Smooth muscle cell (in vitro differentiated cells): Measurements from ENCODE around the gene UTP14A. TPM values are rescaled to one million over a fixed set of nuclear protein-coding genes. Genes with fewer than 3 reads are reported as not detected.

Experiments
- DNase-seq: peaks from one replicate; lab custom pipeline; 2025; ENCODE audit not compliant: unreplicated experiment; lab: John Stamatoyannopoulos, UW
- H2AFZ ChIP-seq: fragments of 200-600 bp; sonication (generic); 2 replicates; pipeline ENCODE4 v1.6.0; 2016; ENCODE audit warnings: antibody characterized with exemption, low read depth, mild to moderate bottlenecking
- H3F3A ChIP-seq: fragments of 200-600 bp; sonication (generic); 2 replicates; pipeline ENCODE4 v1.6.0; 2017; ENCODE audit warnings: antibody characterized with exemption, low read depth
- H3K27ac ChIP-seq: fragments of 200-600 bp; sonication (generic); 2 replicates; pipeline ENCODE4 v1.5.1; 2016; ENCODE audit warnings: low read depth, mild to moderate bottlenecking
- H3K27me3 ChIP-seq: fragments of 200-600 bp; sonication (generic); 2 replicates; pipeline ENCODE4 v1.6.1; 2016; ENCODE audit warnings: low read depth, mild to moderate bottlenecking
- H3K36me3 ChIP-seq: fragments of 200-600 bp; sonication (generic); 2 replicates; pipeline ENCODE4 v1.5.1; 2016; ENCODE audit warnings: low read depth
- H3K4me1 ChIP-seq: fragments of 200-600 bp; sonication (generic); 2 replicates; pipeline ENCODE4 v1.5.1; 2016; ENCODE audit warnings: low read depth
- H3K4me2 ChIP-seq: fragments of 200-600 bp; sonication (generic); 2 replicates; pipeline ENCODE4 v1.6.0; 2016; ENCODE audit warnings: mild to moderate bottlenecking
- H3K4me3 ChIP-seq: fragments of 200-600 bp; sonication (generic); 2 replicates; pipeline ENCODE4 v1.5.1; 2016; ENCODE audit warnings: mild to moderate bottlenecking
- H3K79me2 ChIP-seq: fragments of 200-600 bp; sonication (generic); 2 replicates; pipeline ENCODE4 v1.6.0; 2016; ENCODE audit warnings: low read depth, mild to moderate bottlenecking
- H3K9ac ChIP-seq: fragments of 200-600 bp; sonication (generic); 2 replicates; pipeline ENCODE4 v1.6.0; 2016; ENCODE audit warnings: low read depth
- H3K9me3 ChIP-seq: fragments of 200-600 bp; sonication (generic); replicated peaks from 2 replicates; pipeline ENCODE4 v1.5.1; 2016; ENCODE audit warnings: low read depth
- H4K20me1 ChIP-seq: fragments of 200-600 bp; sonication (generic); 2 replicates; pipeline ENCODE4 v1.6.0; 2016; ENCODE audit warnings: low read depth
- CTCF ChIP-seq: fragments of 200-600 bp; sonication (generic); IDR thresholded peaks from 2 replicates; pipeline ENCODE4 v1.5.1; 2017; ENCODE audit warnings: borderline replicate concordance, mild to moderate bottlenecking, antibody characterized with exemption; ENCODE audit not compliant: insufficient read depth, poor library complexity, severe bottlenecking
- WGBS: methylation state at CpG from one replicate; pipeline ENCODE4 v1.1.7; 2016; ENCODE audit warnings: low lambda C conversion rate; 5-methylcytosine and 5-hydroxymethylcytosine counted together
- polyA plus RNA-seq: library from polyadenylated mRNA; unstranded; fragments of >200 nt; fragmentation: Nextera tagmentation; extraction: Ambion mirVana; gene quantifications from 2 replicates; pipeline ENCODE4 v1.2.1, GENCODE V29; 2016
- total RNA-seq: library from RNA; depleted of rRNA; stranded (reverse); fragments of >200 nt; gene quantifications from 2 replicates; pipeline ENCODE4 v1.2.3, GENCODE V29; 2014

UTP14A gene
- total and polyA plus RNA-seq, 2 experiments from 2014 or later = 5.1 to 12.9 TPM

- Histone ChIP-seq H3K4me3 (no peak overlapping the region), H3K27me3 (no peaks in the 10 kb centered on the region), H3K4me2 (peak overlapping the region; percentile 61), H3K79me2 (no peaks in the 10 kb centered on the region), H3F3A (no peaks in the 10 kb centered on the region), H3K4me1 (peaks cover 6% of the 10 kb centered on the region), H3K9ac (no peak overlapping the region), H4K20me1 (no peaks in the 10 kb centered on the region), H3K9me3 (no peaks in the 10 kb centered on the region), H3K36me3 (no peaks in the 10 kb centered on the region), H3K27ac (no peak overlapping the region), H2AFZ (no peak overlapping the region)
- 48% methylated on average over 18 of the region's 19 CpGs for WGBS
- no peak for TF ChIP-seq CTCF
- DNase-seq = no peak
Observed at GRCh38 chrX:129959493-129959832, 53.5 kb downstream of the UTP14A start.

GRCh38 chrX:129961180-129962083, 55.5 kb downstream of the UTP14A start:
- peak overlapping the region; percentile 30 for H3K4me3 ChIP-seq
- no peaks in the 10 kb centered on the region for H4K20me1 ChIP-seq
- DNase-seq = no peak
- no peak overlapping the region for H3K9ac ChIP-seq
- no peaks in the 10 kb centered on the region for H3K79me2 ChIP-seq
- peak overlapping the region; percentile 49 for H2AFZ ChIP-seq
- no peaks in the 10 kb centered on the region for H3K27me3 ChIP-seq
- H3K4me1 ChIP-seq = peaks cover 6% of the 10 kb centered on the region
- no peaks in the 10 kb centered on the region for H3F3A ChIP-seq
- H3K4me2 ChIP-seq = peak overlapping the region; percentile 78
- TF ChIP-seq CTCF = no peak
- 40% methylated on average over 25 of the region's 26 CpGs for WGBS
- no peaks in the 10 kb centered on the region for H3K36me3 ChIP-seq
- H3K27ac ChIP-seq = no peak overlapping the region
- no peaks in the 10 kb centered on the region for H3K9me3 ChIP-seq

- no peaks in the 10 kb centered on the region for H4K20me1 ChIP-seq
- WGBS = 66% methylated on average over 6 of the region's 8 CpGs
- no peak overlapping the region for H3K4me3 ChIP-seq
Observed at GRCh38 chrX:129963729-129964128, 57.8 kb downstream of the UTP14A start.

More at GRCh38 chrX:129963729-129964128, 57.8 kb downstream of the UTP14A start:
- H2AFZ ChIP-seq = no peak overlapping the region
- no peaks in the 10 kb centered on the region for H3K79me2 ChIP-seq
- peaks cover 6% of the 10 kb centered on the region for H3K4me1 ChIP-seq
- DNase-seq = no peak
- no peaks in the 10 kb centered on the region for H3F3A ChIP-seq
- no peaks in the 10 kb centered on the region for H3K27me3 ChIP-seq
- TF ChIP-seq CTCF = no peak
- H3K9ac ChIP-seq = no peak overlapping the region
- no peaks in the 10 kb centered on the region for H3K9me3 ChIP-seq
- H3K27ac ChIP-seq = no peak overlapping the region
- no peaks in the 10 kb centered on the region for H3K36me3 ChIP-seq
- H3K4me2 ChIP-seq = no peak overlapping the region
